Right lobe of liver (tissue), 6 donors: ENCODE data around the gene NAV1. TPM values are rescaled to one million over a fixed set of nuclear protein-coding genes. Genes with fewer than 3 reads are reported as not detected.

ENCODE experiments used
- ATAC-seq, 4 donors: fragments of 200-7000 bp; cut with Tn5 transposase; one replicate each; pipeline ENCODE4 v1.9.1; 2020; ENCODE audit warnings: mild to moderate bottlenecking in 4 of 4, moderate library complexity in 4 of 4
- DNase-seq, 3 donors: peaks; one replicate each; pipeline ENCODE4 v3.0.0-alpha.2; 2020
- H3K27ac ChIP-seq, 3 donors: fragments of 200-600 bp; one replicate each; pipeline ENCODE4 v1.8.0; 2022
- H3K27me3 ChIP-seq, 2 donors: fragments of 200-600 bp; one replicate each; pipeline ENCODE4 v1.8.0; 2022
- H3K36me3 ChIP-seq, 4 donors: fragments of 200-600 bp; sonication (generic) in 1 of 4; one replicate each; pipeline versions ENCODE4 v1.5.1 to v1.8.0; 2017 to 2022; ENCODE audit warnings: control low read depth in 1 of 4
- H3K4me1 ChIP-seq, 4 donors: fragments of 200-600 bp; sonication (generic) in 1 of 4; one replicate each; pipeline versions ENCODE4 v1.5.1 to v1.8.0; 2017 to 2022; ENCODE audit warnings: control low read depth in 1 of 4
- H3K4me3 ChIP-seq, 3 donors: fragments of 200-600 bp; one replicate each; pipeline ENCODE4 v1.8.0; 2022
- H3K9me3 ChIP-seq, 4 donors: fragments of 200-600 bp; sonication (generic) in 1 of 4; one replicate each; pipeline versions ENCODE4 v1.5.1 to v1.8.0; 2017 to 2022; ENCODE audit warnings: control low read depth in 1 of 4
- CTCF ChIP-seq, 4 donors: fragments of 200-600 bp in 3 of 4; fragments of 450-650 bp in 1 of 4; IDR thresholded peaks; one replicate each; pipeline versions ENCODE4 v1.5.1 to v1.8.0; 2016 to 2022; ENCODE audit warnings: antibody characterized with exemption in 4 of 4, mild to moderate bottlenecking in 2 of 4
- POLR2A ChIP-seq: fragments of 450-650 bp; IDR thresholded peaks from one replicate; pipeline ENCODE4 v1.6.1; 2017; ENCODE audit warnings: antibody characterized with exemption, mild to moderate bottlenecking
- WGBS: methylation state at CpG from one replicate; pipeline ENCODE4 v1.1.6; 2018; ENCODE audit warnings: low coverage, low lambda C conversion rate; ENCODE audit not compliant: insufficient coverage; ENCODE audit errors: missing lambda C conversion rate; 5-methylcytosine and 5-hydroxymethylcytosine counted together
- intact Hi-C, 2 donors: fragments of 100-400 bp; cut with DNase I; formaldehyde crosslinking; loops; one replicate each; pipeline versions ENCODE4 v1.11.2 to v1.14.1; 2022
- total RNA-seq, 6 experiments: library from RNA; depleted of rRNA in 2 of 6; stranded (reverse); fragments of >200 nt in 2 of 6; fragmentation: NEBNext Ultra II Directional in 3 of 6; extraction: Animal tissue kit (Norgen Biotek cat#: 25700) in 3 of 6; gene quantifications; one replicate each; pipeline versions ENCODE4 v1.1.0 to v1.2.4, GENCODE V29; 2016 to 2023
- donor health status: DM: no; HTN: yes; CAD: no.
- donor health status: DM: no; HTN: no; CAD: no.
- donor health status: DM: no; HTN: no; CAD: no.
- donor health status: DM: no; HTN: yes; CAD: no.
- donor health status: DM: no; HTN: yes; CAD: no.

NAV1 gene
- total RNA-seq, 6 experiments from 2014 or later, result 2.1 to 7.4 (median 3.7) TPM

- Histone ChIP-seq H3K4me3 (no peak overlapping the region), H3K36me3 (no peaks in the 10 kb centered on the region), H3K27ac (no peak overlapping the region), H3K9me3 (no peaks in the 10 kb centered on the region), H3K27me3 (no peaks in the 10 kb centered on the region), H3K4me1 (no peaks in the 10 kb centered on the region)
- 52% methylated on average over 7 of the region's 10 CpGs for WGBS
- ATAC-seq (peak; percentile 44 to 61 (median 54)), DNase-seq (peak in 1 of 3 donors; percentile 27)
- TF ChIP-seq CTCF (IDR thresholded peaks at IDR 0.05) (no peak), POLR2A (no peak)
- intact Hi-C loops, result no loop called here
Observed at GRCh38 chr1:201570886-201571624, 32.1 kb downstream of the NAV1 start.

- H3K36me3 ChIP-seq, result no peaks in the 10 kb centered on the region
- H3K27ac ChIP-seq, result no peak overlapping the region
- H3K9me3 ChIP-seq, result no peaks in the 10 kb centered on the region
- WGBS, result 54% methylated on average over 3 of the region's 4 CpGs
- H3K4me1 ChIP-seq, result no peaks in the 10 kb centered on the region
- ATAC-seq (no peak), DNase-seq (no peak)
- H3K4me3 ChIP-seq, result no peak overlapping the region
- H3K27me3 ChIP-seq, result no peaks in the 10 kb centered on the region
- no peak for TF ChIP-seq POLR2A
- TF ChIP-seq CTCF (IDR thresholded peaks at IDR 0.05), result no peak
- intact Hi-C loops, result no loop called here
Observed at GRCh38 chr1:201573030-201573429, 34.1 kb downstream of the NAV1 start.

- Histone ChIP-seq H3K4me3 (no peak overlapping the region), H3K9me3 (no peaks in the 10 kb centered on the region), H3K36me3 (no peaks in the 10 kb centered on the region), H3K27ac (no peak overlapping the region), H3K4me1 (no peaks in the 10 kb centered on the region), H3K27me3 (no peaks in the 10 kb centered on the region)
- ATAC-seq, result no peak
- DNase-seq, result no peak
- WGBS, result 68% methylated on average over 6 of the region's 6 CpGs
- TF ChIP-seq POLR2A (no peak), CTCF (IDR thresholded peaks at IDR 0.05) (no peak)
- intact Hi-C loops, result no loop called here
Observed at GRCh38 chr1:201573923-201574322, 35.0 kb downstream of the NAV1 start.

- H3K27ac ChIP-seq, result no peak overlapping the region
- DNase-seq, result peak in 1 of 3 donors; percentile 16
- TF ChIP-seq CTCF (IDR thresholded peaks at IDR 0.05) (no peak), POLR2A (no peak)
- no peaks in the 10 kb centered on the region for H3K36me3 ChIP-seq
- H3K27me3 ChIP-seq, result no peaks in the 10 kb centered on the region
- no CpG with 5 or more reads among the region's 3 CpGs for WGBS
- no peaks in the 10 kb centered on the region for H3K4me1 ChIP-seq
- no peak for ATAC-seq
- no peaks in the 10 kb centered on the region for H3K9me3 ChIP-seq
- no peak overlapping the region for H3K4me3 ChIP-seq
- intact Hi-C loops, result no loop called here
Observed at GRCh38 chr1:201575912-201576311, 37.0 kb downstream of the NAV1 start.
